NCI-H82 treated with DMSO at 0.1 percent for 48 hours (cell line): ENCODE data around the gene GNA14.
"Not testable (repeated sequence)": the region's sequence is repeated elsewhere in the genome, so short reads cannot be mapped to it uniquely, and the experiment has no call there.

Experiments
- DNase-seq: peaks from one replicate; lab custom pipeline; 2025; ENCODE audit not compliant: unreplicated experiment; lab: John Stamatoyannopoulos, UW

GNA14 gene

GRCh38 chr9:77455312-77455927, 192.7 kb downstream of the GNA14 start:
- peak; percentile 85 for DNase-seq

- no peak for DNase-seq
Measured at GRCh38 chr9:77454663-77455062, 193.5 kb downstream of the GNA14 start.

DNA sequence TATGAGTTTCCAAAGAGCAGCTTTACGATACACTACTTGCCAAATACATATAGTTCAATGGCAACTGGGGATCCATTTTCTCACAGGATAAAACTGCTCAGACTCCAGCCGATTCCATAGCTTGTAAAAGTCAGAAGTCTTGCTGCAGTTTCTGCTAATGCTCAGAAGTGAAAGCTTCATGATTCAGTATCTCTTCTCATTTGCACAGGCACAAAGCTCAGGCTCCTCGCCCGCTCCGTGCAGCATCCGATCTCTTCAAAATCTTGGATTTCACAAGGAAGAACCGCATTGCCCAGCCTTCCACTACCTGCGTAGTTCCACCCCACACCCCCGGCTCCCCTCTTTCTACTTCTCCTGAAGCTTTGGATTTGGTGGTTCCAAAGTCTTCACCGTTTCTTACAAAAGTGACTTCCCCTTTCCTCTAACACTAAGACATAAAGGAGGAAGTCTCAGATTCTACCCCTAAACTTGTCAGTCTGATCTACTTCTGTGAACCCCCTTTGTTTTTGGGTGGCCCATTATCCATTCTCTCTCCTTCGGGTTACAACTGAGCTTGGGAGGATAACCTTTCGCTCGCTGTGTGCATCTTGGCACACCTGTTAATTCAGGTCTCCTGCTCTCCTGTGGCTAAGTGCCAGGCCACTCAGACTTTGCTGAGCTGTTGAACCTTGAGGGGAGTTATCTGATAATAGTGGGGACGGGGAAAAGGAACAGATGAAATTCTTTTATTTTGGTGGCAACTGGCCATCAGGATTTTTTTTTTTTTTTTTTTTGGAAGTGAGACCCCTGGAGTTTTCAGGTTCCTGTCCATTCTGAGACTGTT, 194.1 kb downstream of the GNA14 start:
- DNase-seq, result no peak

DNA sequence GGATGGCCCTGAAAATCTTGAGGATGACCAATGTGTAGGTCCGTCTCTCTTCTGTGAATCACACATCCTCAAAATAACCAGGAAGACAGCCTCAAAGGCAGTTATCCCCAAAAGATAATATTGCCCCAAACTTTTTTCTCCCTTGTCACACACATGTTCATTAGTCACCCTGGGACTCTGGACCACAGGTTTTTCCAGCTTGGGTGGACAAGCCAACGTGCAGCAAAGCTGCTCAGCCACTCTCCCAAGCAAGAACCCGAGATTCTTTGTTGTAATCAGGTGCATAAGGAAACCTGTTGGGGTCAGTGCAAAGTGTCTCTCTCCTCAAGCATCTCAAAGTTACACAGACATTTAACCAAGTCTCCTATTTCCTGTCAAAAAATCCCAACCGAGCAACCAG, 196.6 kb downstream of the GNA14 start:
- DNase-seq, result no peak

GRCh38 chr9:77450085-77450475, 198.0 kb downstream of the GNA14 start:
- DNase-seq, result no peak

DNA sequence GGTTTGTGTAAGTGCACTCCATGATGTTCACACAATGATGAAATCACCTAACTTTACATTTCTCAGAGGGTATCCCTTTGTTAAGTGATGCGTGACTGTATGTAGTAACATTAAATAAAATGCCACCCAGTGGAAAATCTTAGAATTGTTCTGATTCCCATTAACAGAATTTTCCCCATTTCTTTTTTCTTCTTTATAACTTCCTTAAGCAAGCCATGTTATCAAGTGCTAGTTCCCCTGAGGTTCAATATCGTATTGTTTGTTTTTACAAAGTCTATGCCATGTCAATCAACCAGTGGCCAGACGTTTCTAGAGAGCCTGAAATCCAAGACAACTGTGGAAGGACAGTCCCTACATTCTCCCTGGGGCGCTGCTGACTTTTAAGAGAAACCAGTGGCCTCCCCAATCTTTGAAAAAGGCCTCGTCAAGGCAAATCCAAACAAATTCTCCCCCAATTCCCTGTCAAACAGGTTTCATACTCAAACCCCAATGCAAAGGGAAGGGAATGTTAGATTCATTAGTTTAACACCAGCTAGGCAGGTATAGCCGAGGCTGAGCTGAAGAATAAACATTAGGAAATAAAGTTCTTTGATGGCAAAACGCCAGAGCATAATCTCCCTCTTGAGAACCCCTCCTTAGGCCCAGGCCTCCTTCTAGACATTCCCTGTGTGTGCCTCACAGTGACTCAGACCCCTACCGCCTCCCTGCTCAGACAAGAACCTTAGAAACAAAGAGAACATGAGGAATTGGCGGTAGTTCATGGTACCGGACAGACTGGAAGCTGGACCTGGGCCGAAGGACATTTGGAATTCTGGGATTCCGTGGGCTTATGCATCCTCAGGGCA, 198.7 kb downstream of the GNA14 start:
- no peak for DNase-seq

- no peak for DNase-seq
Measured at GRCh38 chr9:77447646-77448045, 200.5 kb downstream of the GNA14 start.

DNA sequence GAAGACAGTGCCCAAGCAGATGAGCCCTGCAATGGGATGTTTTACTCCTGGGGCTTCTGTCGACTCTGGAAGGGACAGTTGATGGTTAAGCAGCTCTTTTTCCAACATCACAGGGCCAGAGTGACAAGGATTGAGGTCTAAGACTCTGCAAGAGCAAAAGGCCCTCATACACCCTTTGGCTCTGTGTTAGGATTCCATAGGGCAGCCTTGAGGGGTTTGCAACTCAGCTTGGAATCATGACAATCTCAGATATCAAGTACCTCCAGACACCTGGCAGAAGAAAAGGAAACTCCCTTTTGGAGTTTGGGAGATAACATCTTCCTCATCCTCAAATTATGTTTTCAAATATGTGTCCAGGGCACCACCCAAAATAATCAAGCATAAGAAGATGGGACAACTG, 205.7 kb downstream of the GNA14 start:
- DNase-seq, result no peak

GRCh38 chr9:77441124-77441523, 207.0 kb downstream of the GNA14 start:
- DNase-seq, result not testable (repeated sequence)

GRCh38 chr9:77440057-77440456, 208.1 kb downstream of the GNA14 start:
- no peak for DNase-seq

GRCh38 chr9:77438653-77439052, 209.5 kb downstream of the GNA14 start:
- DNase-seq, result no peak

DNA sequence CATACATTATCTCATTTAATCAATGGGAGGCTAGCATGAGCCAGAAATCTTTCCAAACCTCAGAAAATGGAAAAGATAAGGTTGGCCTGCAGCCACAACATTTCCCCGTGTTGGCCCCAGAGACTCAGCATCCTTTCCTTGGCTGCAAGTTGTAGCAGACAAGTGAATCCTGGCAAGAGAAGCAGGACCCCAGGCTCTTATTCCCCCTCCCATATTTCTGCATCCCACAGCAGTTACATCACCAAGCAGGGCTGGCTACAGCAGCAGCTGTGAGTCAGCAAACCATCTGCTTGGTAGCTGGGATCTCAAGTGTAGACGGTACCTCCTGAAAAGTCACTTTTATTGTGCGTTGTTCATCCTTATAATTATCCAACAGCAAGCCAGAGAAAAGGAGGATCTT, 212.4 kb downstream of the GNA14 start:
- DNase-seq, result no peak

DNA sequence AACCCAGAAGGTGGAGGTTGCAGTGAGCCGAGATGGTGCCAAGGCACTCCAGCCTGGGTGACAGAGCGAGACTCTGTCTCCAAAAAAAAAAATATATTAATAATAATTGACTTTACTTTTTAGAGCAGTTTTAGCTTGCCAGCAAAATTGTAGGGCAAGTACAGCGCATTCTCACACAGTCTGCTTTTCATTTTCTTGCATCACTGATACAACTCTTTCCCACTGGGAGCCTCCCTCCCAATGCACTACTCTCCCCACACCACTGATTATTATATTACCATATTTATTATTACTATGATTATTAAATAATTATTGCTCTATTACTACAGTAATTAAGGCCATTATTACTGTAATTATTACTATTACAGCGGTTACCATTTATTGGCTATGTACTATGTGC, 212.8 kb downstream of the GNA14 start:
- no peak for DNase-seq

- peak; percentile 18 for DNase-seq
Measured at GRCh38 chr9:77433675-77434445, 214.3 kb downstream of the GNA14 start.

DNA sequence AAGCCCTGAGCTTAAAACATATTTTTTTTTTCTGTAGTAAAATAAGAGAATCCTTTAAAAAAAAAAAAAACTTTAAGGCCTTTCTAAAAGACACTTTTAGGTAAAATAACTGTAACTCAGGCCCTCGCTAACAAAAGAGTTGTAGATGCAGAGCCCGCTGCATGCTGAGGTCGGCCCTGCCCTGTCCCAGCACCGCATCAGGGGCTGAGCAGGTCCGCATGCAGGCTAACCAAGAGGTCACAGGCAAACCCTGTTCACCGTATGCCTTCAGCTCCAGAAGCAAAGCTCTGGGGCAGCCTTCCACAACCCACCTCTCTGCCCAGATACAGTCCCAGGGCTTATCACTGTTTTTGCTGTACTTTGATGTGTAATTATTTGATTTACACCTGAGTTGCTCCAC, 216.1 kb downstream of the GNA14 start:
- DNase-seq, result no peak

GRCh38 chr9:77429928-77430327, 218.2 kb downstream of the GNA14 start:
- no peak for DNase-seq

- DNase-seq, result no peak
Measured at GRCh38 chr9:77427256-77427927, 220.7 kb downstream of the GNA14 start.

- DNase-seq, result no peak
Measured at GRCh38 chr9:77426712-77427111, 221.4 kb downstream of the GNA14 start.

- no peak for DNase-seq
Measured at GRCh38 chr9:77424993-77425392, 223.1 kb downstream of the GNA14 start.

GRCh38 chr9:77423841-77424240, 224.3 kb downstream of the GNA14 start:
- DNase-seq, result no peak
